RWPE2 (cell line): ENCODE data around the gene UBASH3B.
A peak's percentile ranks its signal among the peaks of the same experiment; 100 is the strongest.

ENCODE experiments used
- ATAC-seq: fragments of 200-7000 bp; cut with Tn5 transposase; 3 replicates; pipeline ENCODE4 v1.9.1; 2021; ENCODE audit warnings: low read depth
- DNase-seq: peaks from one replicate; pipeline ENCODE4 v3.0.0-alpha.2; 2020; ENCODE audit warnings: low spot score
- H3K27ac ChIP-seq: fragments of 450-650 bp; 2 replicates; pipeline ENCODE4 v1.5.1; 2017; ENCODE audit warnings: mild to moderate bottlenecking; ENCODE audit not compliant: poor library complexity, severe bottlenecking
- H3K27me3 ChIP-seq: fragments of 250-450 bp; sonication (Bioruptor Pico); 2 replicates; pipeline ENCODE4 v1.5.1; 2021; ENCODE audit warnings: mild to moderate bottlenecking, moderate library complexity; ENCODE audit not compliant: insufficient read depth, poor library complexity, severe bottlenecking
- H3K36me3 ChIP-seq: fragments of 250-450 bp; sonication (Bioruptor Pico); 2 replicates; pipeline ENCODE4 v1.5.1; 2020; ENCODE audit warnings: low read depth, mild to moderate bottlenecking, moderate library complexity
- H3K4me1 ChIP-seq: fragments of 250-450 bp; sonication (Bioruptor Pico); 2 replicates; pipeline ENCODE4 v1.5.1; 2021; ENCODE audit warnings: mild to moderate bottlenecking, moderate library complexity; ENCODE audit not compliant: insufficient read depth, poor library complexity, severe bottlenecking
- H3K4me3 ChIP-seq: fragments of 250-450 bp; sonication (Bioruptor Pico); 2 replicates; pipeline ENCODE4 v1.5.1; 2021; ENCODE audit warnings: mild to moderate bottlenecking, moderate library complexity; ENCODE audit not compliant: severe bottlenecking
- H3K9me3 ChIP-seq: fragments of 250-450 bp; sonication (Bioruptor Pico); 2 replicates; pipeline ENCODE4 v1.5.1; 2021; ENCODE audit warnings: mild to moderate bottlenecking, moderate library complexity; ENCODE audit not compliant: severe bottlenecking
- CTCF ChIP-seq: fragments of 450-650 bp; IDR thresholded peaks from one replicate; pipeline ENCODE4 v1.5.1; 2017; ENCODE audit warnings: mild to moderate bottlenecking, moderate library complexity; ENCODE audit not compliant: poor library complexity, severe bottlenecking

UBASH3B gene

GRCh38 chr11:122807731-122808477 is 152.4 kb downstream of the UBASH3B start:
- no peak overlapping the region for H3K4me3 ChIP-seq
- peaks cover 29% of the 10 kb centered on the region for H3K4me1 ChIP-seq
- DNase-seq (no peak), ATAC-seq (no peak)
- peak overlapping the region; percentile 26 for H3K27ac ChIP-seq
- no peaks in the 10 kb centered on the region for H3K27me3 ChIP-seq
- no peaks in the 10 kb centered on the region; the same call in 1 of the 2 replicates for H3K36me3 ChIP-seq
- TF ChIP-seq CTCF = no peak
- no peaks in the 10 kb centered on the region for H3K9me3 ChIP-seq

- peaks cover 25% of the 10 kb centered on the region for H3K4me1 ChIP-seq
- TF ChIP-seq CTCF = no peak
- ATAC-seq = no peak
- H3K27me3 ChIP-seq = no peaks in the 10 kb centered on the region
- no peaks in the 10 kb centered on the region for H3K9me3 ChIP-seq
- DNase-seq = no peak
- no peaks in the 10 kb centered on the region; the same call in 1 of the 2 replicates for H3K36me3 ChIP-seq
- no peak overlapping the region for H3K4me3 ChIP-seq
- H3K27ac ChIP-seq = peak overlapping the region; percentile 26
Measured at GRCh38 chr11:122808478-122808869, 153.0 kb downstream of the UBASH3B start.

- Histone ChIP-seq H3K4me1 (peaks cover 11% of the 10 kb centered on the region), H3K36me3 (no peaks in the 10 kb centered on the region; the same call in 1 of the 2 replicates), H3K9me3 (no peaks in the 10 kb centered on the region), H3K4me3 (no peak overlapping the region), H3K27ac (no peak overlapping the region), H3K27me3 (no peaks in the 10 kb centered on the region)
- DNase-seq (no peak), ATAC-seq (no peak)
- no peak for TF ChIP-seq CTCF
Measured at GRCh38 chr11:122809866-122810265, 154.3 kb downstream of the UBASH3B start.

- Histone ChIP-seq H3K9me3 (no peaks in the 10 kb centered on the region), H3K36me3 (no peaks in the 10 kb centered on the region; the same call in 1 of the 2 replicates), H3K27me3 (no peaks in the 10 kb centered on the region), H3K4me3 (no peak overlapping the region), H3K4me1 (peaks cover 7% of the 10 kb centered on the region), H3K27ac (no peak overlapping the region)
- DNase-seq (no peak), ATAC-seq (no peak)
- TF ChIP-seq CTCF = no peak
Measured at GRCh38 chr11:122811721-122812120, 156.2 kb downstream of the UBASH3B start.

GRCh38 chr11:122812638-122813037 is 157.1 kb downstream of the UBASH3B start:
- H3K4me3 ChIP-seq = no peak overlapping the region
- TF ChIP-seq CTCF = no peak
- H3K36me3 ChIP-seq = no peaks in the 10 kb centered on the region; the same call in 1 of the 2 replicates
- no peak overlapping the region for H3K27ac ChIP-seq
- peaks cover 15% of the 10 kb centered on the region for H3K4me1 ChIP-seq
- DNase-seq = no peak
- H3K27me3 ChIP-seq = no peaks in the 10 kb centered on the region
- H3K9me3 ChIP-seq = no peaks in the 10 kb centered on the region
- ATAC-seq = no peak
